ENCODE measurements around the gene EQTN.

EQTN gene

DNA sequence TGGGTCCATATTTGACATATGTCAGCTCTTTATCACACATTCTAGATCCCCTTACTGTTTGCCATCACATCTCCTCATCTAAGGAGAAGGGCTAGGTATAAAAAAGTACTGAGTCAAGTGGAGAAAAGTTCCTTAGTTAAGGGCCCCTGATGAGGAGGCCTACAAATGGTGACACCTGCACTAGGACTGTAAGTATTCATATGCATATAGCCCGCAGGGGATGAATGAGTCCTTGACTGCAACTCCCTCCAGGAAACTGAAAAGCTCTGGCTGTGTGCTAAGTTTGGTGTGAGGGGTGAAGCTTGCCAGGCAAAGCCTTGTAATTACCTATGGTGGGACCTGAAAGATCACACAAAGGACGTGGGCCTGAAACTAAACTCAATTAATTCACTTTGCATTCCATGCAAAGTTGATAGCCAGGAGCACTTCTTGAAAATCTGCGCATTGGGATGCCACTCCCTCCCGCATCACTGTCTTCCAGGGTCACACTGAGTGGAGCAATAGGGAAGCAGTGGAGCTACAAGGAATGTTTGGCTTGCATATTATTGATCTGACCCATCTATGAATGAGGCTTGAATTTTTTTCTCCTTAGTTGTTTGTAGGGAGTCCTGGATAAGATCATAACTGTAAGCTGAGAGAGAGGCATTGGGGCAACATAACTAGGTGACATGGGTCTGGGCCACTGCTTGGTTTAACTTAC lies 11.9 kb upstream of the EQTN start:
- in situ Hi-C loops (cut with MboI; ENCODE audit: low pct_unique_long_range_greater_than_20kb, low sequenced_read_pairs): no loop called here
- no peak for DNase-seq

DNA sequence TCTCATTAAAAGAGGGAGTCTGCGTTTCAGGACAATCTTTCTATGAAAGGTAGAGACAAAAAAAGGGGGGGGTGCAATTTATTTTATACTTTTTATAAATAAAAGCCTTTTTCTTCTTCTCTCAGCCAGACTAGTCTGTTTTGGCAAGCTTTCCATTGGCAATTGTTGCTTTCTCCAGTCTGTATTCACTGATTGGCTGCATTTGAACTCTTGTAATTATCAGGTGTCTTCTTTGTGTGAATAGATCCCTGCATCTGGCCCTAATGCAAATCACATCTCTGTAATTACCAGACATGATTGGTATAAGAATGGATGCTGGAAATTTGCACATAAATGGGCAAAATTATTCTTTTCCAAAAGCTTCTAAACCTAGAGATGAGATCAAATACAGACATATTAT lies 7.6 kb upstream of the EQTN start:
- in situ Hi-C loops (cut with MboI; ENCODE audit: low pct_unique_long_range_greater_than_20kb, low sequenced_read_pairs): no loop called here
- no peak for DNase-seq

DNA sequence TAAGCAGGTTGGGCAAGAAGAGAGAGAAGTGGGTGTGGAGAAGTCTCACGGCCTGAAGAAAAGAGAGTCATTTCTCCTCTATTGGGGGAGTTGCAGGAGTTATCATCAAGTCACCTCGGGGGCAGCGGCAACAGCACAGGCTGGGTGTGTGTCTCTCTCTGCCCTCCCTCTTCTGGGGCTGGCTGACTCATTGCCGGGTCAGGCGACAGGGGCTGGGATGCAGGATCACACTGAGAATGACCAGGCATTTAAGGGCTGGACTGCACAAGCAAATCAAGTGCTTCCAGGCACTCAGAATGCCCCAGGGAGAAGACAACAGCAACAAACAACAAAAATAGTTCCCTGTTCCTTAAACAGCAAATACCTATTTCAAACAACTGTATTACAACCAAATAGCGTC lies 6.3 kb upstream of the EQTN start:
- in situ Hi-C loops (cut with MboI; ENCODE audit: low pct_unique_long_range_greater_than_20kb, low sequenced_read_pairs): no loop called here
- no peak for DNase-seq

DNA sequence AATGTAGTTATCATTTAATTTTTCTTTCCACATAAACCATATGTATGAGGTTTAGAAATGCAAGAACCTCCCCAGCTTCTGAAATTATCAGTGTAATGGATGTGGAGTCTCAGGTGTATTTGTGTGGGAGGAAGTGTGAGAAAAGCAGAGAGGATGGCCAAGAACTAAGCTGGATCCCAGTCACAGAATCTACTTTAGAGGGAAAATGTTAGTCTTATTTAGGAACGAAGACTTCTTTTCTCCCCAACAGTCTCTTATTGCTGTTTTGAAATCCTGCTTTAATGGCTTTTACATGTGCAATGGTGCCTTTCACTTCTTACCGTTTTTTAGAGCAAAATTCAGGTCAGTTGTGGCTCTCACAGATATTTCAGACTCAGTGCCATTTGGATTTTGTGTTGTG lies 3.0 kb downstream of the EQTN start:
- no peak for DNase-seq
- in situ Hi-C loops (cut with MboI; ENCODE audit: low pct_unique_long_range_greater_than_20kb, low sequenced_read_pairs): no loop called here

DNA sequence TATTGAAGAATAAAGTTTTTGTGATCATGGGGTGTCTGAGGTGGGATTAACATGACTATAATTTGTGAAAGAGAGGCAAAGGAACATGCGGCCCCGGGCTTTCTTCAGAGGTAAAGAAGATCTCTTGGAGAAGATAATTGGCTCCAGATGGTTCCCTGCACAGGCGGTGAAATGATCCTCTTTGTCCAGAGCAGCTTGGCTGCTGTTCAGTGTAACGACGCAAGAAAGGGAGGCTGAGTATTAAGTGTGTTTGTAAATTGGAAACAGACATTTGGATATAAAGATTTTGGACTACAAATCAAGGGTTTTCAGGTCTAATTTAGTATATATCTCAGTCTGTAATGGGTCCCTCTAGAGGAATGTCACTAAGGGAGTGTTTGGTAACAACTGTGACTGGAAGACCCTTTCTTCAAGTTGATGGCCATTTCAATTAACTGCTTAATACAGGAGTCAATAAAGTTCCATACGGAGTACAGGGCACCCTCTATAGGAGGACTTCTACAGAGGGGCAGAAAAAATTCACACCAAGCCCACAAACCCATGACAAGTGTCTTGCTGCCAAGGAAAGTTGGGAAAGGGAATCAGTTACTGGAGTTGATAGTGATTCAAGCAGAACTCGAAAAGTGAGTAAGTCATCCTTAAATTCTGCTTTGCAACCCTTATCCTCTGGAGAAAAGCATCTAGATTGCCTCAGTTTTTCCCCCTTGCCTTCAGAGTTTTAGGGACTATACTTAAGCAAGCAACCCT lies 4.1 kb downstream of the EQTN start:
- DNase-seq: no peak
- in situ Hi-C loops (cut with MboI; ENCODE audit: low pct_unique_long_range_greater_than_20kb, low sequenced_read_pairs): no loop called here

DNA sequence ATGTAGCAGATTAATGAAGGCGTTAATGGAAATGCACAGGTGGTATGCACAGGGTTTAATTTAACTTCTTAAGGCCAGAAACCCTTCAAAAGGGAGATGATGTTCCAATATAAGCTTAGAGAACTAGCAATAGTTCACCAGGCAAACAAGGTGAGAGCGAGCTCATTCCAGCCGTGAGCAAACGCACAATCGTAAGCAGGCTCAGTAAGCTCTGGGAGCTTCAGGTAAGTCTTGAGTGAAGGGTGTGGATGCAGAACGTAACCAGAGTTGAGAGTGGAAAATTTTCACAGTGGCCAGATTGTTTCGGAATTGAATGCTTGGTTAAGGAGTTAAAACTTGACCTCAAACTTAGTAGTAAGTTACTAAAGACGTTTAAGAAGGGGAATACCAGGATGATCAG lies 5.7 kb downstream of the EQTN start:
- no peak for DNase-seq
- in situ Hi-C loops (cut with MboI; ENCODE audit: low pct_unique_long_range_greater_than_20kb, low sequenced_read_pairs): no loop called here

DNA sequence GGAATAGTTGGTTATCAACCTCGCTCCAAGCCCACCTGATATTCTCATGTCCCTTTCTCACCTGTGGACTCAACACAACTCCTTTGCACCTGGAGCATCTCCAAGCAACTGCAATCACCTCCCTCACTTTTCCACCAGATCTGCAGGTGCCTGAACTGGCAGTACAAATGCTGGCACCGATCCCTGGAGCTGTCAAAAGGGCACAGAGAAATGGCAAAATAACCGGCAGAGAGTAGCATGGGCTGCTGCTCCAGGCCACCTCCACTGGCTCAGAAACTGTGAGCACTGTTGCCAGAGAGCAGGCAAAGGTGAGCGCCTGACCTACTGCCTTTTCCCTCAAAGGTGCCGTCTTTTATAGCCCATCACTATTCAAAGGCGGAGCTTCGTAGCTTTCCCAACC lies 14.7 kb downstream of the EQTN start:
- DNase-seq: no peak
- in situ Hi-C loops (cut with MboI; ENCODE audit: low pct_unique_long_range_greater_than_20kb, low sequenced_read_pairs): no loop called here

DNA sequence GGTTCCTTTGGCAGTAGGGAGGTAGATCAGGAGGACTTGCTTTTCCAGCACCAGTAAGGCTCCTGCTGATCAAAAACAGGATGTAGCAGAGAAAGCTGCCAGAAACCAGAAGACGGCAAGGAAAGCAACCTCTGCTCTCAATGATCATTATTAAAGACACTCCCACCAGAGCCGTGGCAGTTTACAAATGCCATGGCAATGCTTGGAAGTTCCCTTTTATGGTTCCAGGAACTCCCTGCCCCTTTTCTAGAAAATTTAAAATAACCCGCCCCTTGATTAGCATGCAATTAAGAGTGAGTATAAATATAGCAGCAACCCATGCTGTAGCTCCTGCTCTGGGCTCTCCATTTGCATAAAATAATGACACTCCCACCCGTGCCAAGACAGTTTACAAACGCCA lies 16.1 kb downstream of the EQTN start:
- in situ Hi-C loops (cut with MboI; ENCODE audit: low pct_unique_long_range_greater_than_20kb, low sequenced_read_pairs): no loop called here
- DNase-seq: peak; percentile 94

DNA sequence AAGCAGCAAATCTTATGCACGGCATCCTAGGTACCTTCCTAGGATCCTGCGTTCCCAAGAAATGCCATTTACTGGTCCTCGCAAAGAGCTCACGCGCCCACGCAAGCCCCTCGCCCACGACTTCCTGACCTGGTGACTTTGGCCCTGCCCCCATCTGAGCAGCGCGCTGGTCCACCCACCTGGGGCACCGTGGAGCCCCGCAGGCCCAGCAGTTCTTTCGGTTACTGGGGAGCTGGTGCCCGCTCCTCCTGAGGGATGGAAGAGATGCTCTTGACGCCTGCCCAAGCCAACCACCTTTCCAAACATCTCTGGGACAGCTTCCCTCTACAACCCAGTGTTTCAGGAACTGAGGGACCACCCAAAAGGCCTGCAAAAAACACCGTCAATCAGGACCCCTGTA lies 16.7 kb downstream of the EQTN start:
- in situ Hi-C loops (cut with MboI; ENCODE audit: low pct_unique_long_range_greater_than_20kb, low sequenced_read_pairs): no loop called here
- DNase-seq: no peak

DNA sequence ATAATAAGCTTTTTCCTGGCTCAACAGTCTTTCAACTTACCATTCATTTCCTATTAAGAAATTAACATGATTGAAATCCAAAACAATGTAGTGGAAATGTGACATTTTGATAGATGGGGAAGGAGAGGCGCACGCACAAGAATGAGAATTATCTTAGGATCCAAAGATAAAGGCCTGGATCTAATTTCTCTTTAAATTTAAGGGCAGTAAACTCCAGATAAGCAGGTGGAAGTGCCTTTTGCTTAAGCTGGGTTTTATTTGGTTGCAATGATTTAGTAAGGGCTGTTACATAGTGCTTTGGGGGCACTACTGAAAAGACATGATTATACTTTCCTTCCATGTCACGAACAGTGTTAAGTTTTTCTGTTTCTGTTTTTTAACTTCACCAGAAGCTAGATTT lies 17.3 kb downstream of the EQTN start:
- in situ Hi-C loops (cut with MboI; ENCODE audit: low pct_unique_long_range_greater_than_20kb, low sequenced_read_pairs): no loop called here

DNA sequence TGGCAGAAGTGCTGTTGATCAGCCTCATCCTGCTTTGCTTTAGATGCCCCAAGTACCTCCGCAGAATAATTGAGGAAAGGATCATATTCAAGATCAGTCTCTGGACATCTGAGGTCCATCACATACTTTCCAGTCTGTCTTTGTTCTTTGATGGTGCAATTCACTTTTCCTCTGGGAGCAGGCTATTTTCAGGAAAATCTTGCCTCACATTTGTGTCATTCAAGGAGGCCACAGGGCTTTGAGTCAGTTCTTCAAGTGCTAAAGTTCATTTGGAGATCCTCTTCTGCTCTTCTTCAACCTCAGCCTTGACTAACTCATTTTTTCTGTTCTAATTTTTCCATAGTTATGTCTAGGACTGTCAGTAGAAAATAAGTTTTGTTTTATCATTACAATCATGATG lies 18.6 kb downstream of the EQTN start:
- in situ Hi-C loops (cut with MboI; ENCODE audit: low pct_unique_long_range_greater_than_20kb, low sequenced_read_pairs): no loop called here
- DNase-seq: no peak

More for the DNA sequence above, 17.3 kb downstream of the EQTN start:
- DNase-seq: no peak

DNA sequence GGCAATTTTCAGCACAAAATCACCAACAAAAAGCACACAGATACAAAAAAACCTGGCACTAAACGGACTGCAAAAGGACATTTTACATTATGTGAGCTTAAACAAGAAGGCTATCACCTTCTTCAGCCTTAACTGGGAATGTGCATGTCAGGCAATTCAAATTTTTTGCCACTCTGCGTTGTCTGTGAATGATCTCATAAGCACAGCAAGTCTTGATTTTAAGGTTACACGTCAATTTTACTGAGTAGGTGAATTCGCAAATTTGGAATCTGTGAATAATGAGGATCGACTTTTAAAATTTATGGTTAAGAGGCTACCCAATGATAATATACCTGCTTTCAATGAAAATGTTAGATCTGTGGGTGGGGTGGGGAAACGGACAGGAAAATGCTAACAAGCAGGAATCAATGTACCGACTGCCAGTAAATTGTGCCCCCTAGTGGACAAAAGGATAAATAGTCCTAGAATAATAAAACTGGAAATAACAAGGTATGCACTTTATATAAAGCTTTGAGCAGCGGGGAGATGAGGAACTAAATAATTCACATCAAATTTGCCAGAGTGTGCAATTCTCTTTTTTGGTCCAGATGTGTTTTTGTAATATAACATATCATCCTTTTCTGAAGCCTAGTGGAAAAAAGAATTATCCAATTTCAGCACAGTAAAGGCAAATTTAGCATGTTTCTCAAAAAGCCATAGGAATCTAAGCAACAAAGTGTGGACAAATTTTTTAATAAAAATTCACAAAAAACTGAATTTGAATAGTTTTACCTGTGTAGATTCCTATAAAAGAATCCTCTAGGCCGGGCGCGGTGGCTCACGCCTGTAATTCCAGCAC lies 20.5 kb downstream of the EQTN start:
- peak; percentile 77 for DNase-seq
- in situ Hi-C loops (cut with MboI; ENCODE audit: low pct_unique_long_range_greater_than_20kb, low sequenced_read_pairs): no loop called here

DNA sequence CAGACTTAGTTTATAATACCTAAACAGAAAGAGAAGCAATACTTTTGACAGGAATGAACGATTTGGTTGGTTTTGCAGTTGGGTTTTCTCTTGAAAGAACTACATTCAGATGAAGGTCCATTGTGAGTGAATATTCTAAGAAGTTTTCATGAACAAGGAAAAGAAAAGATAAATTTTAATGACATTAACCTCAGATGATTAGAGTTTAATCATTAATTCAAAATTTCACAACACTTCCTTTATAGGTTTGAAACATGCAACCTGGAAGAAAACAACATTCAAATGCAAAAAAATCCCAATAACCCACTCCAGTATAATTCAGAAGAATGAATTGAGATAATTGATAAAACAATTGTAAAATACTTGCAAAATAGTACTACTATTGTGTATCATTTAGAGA lies 23.8 kb downstream of the EQTN start:
- DNase-seq: no peak
- in situ Hi-C loops (cut with MboI; ENCODE audit: low pct_unique_long_range_greater_than_20kb, low sequenced_read_pairs): loop anchor here (25.0 kb wide), 1 partner anchor 236 kb away; no protein-coding TSS in a partner anchor

DNA sequence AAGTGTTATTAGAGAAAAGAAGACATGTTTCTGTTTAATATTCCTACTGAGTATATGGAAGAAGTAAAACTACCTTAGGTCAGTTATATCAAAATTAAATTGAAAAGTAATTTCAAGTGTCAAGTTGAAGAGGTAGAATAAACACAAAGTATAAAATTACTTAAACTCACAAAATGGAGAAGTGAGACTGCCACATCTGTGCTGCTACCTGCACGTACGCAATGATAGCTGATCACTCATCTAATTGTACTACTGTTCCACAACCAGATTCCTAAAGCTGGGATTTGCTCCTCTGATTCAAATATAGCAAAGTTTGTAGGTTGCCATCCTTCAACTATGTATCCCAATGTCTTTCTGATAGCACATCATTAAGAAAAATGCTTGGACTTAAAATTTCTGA lies 24.8 kb downstream of the EQTN start:
- no peak for DNase-seq
- in situ Hi-C loops (cut with MboI; ENCODE audit: low pct_unique_long_range_greater_than_20kb, low sequenced_read_pairs): loop anchor here (25.0 kb wide), 1 partner anchor 235 kb away; no protein-coding TSS in a partner anchor

DNA sequence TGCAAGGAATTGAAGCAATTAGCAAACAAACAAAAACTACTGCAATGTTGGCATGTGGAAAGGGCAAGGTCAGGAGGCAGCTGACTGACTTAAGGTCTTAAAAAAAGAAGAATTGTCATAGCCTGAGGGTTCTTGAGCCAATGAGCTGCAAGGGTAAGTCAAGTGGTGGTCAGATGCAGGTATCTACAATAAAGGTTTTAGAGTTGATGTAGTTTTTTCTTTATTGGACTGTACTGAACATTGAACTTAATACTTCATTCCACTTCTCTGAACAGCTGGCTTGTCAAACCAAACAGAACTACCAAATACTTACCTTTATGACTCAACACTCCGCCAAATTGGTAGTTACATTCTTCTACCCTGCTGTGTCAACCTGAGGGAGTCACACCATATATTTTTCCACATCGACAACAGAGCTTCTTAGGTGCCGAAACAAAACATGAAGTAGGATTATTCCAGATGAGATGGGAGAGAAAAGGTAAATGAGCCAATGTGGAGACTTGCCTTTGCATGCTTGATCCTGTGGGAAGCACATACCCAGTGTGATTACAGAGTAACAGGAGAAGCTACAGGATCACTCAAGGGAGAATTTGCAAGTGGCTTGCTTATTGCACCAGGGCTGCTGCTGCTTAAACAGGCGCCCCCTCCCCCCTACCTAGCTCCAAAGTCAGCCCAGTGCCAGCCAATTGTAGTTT lies 35.3 kb downstream of the EQTN start:
- in situ Hi-C loops (cut with MboI; ENCODE audit: low pct_unique_long_range_greater_than_20kb, low sequenced_read_pairs): loop anchor here (25.0 kb wide), 1 partner anchor 224 kb away; no protein-coding TSS in a partner anchor
- no peak for DNase-seq

DNA sequence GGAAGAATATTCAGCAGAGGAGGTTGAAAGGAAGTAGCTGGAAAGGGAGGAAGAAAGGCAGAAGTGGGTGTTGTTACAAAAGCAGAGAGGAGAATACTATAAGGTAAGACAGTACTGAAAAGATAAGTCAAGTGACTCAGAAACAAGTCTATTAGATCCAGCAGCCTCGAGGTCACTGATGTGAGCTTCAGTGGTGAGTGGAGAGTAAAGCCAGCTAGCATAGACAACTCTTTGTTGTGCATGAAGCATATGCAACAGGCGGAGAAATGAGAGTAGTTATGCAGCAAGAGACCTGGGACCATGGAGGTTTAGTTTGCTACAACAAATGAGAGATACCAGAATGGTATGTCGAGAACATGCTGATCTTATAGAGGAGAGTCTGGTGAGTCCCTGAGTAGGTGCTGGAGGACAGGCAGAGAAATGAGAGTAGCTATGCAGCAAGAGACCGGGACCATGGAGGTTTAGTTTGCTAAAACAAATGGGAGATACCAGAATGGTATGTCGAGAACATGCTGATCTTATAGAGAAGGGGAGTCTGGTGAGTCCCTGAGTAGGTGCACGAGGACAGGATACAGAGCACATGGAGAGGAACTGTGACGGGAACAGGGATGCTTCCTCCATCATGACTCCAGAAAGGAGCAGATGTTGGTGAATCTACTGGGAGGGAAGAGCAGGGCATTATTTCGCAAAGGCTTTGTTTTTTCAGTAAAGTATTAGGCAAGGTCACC lies 36.0 kb downstream of the EQTN start:
- no peak for DNase-seq
- in situ Hi-C loops (cut with MboI; ENCODE audit: low pct_unique_long_range_greater_than_20kb, low sequenced_read_pairs): loop anchor here (25.0 kb wide), 1 partner anchor 224 kb away; no protein-coding TSS in a partner anchor

DNA sequence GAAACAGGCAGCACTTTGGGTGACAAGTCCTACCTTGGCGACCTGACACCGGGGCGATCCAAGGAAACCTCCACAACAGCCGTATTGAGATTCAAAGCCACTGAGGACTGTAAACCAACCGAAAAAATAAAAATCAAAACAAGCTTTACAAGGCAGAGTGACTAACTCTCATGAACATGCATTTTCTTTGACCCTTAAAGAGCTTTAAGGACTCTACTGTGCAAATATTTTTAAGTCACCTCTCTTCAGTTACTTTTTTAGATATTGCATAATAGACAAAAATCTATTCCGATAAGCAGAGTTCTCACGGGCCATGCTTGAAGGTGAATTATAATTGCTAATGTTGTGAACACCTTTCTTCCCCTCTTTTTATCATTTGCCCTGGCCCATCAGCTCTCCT lies 38.3 kb downstream of the EQTN start:
- DNase-seq: no peak
- in situ Hi-C loops (cut with MboI; ENCODE audit: low pct_unique_long_range_greater_than_20kb, low sequenced_read_pairs): loop anchor here (25.0 kb wide), 1 partner anchor 221 kb away; no protein-coding TSS in a partner anchor

DNA sequence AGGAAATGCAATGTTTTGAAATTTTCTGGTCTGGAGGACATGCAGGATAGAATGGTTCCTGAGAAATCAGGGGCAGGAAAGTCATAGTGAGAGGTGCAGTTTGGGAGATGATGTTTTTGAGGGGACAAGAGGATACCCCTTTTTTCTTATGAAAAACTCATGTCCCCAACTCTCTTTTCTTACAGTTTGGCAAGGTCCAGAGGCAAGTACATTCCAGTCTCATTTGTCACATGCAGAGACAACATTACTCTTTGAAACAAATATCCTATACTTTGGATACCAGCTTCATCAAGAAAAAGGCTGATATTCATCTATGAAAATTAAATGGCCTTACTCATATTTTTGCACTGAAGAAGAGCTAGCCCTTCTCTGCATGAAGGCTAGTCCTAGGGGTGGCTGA lies 48.2 kb downstream of the EQTN start:
- in situ Hi-C loops (cut with MboI; ENCODE audit: low pct_unique_long_range_greater_than_20kb, low sequenced_read_pairs): no loop called here
- no peak for DNase-seq

DNA sequence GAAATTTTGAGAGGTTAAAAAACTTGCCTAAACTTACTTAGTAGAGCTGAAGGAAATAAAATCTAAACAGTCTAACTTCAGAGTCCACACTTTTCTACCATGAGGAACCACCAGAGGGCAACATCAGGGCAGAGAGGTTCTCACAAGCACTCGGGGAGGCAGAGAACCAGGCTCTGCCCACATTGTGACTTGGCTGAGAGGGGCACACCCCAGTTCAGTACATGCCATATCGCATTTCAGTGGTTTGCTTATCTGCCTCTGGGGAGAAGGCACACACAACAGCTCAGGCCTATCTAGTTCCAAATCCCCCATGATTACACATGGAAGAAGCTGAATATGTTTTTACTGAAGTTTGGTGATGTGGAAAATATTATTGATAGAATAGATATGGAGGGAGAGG lies 49.2 kb downstream of the EQTN start:
- in situ Hi-C loops (cut with MboI; ENCODE audit: low pct_unique_long_range_greater_than_20kb, low sequenced_read_pairs): no loop called here
- peak; percentile 56 for DNase-seq

Measured in KBM-7 (cell line).